Sigmoid colon (tissue), 4 donors: Measurements from ENCODE around the gene SPTLC2.
"Not testable (repeated sequence)": the region's sequence is repeated elsewhere in the genome, so short reads cannot be mapped to it uniquely, and the experiment has no call there.

Experiments used
- CTCF ChIP-seq, 4 experiments: fragments of 450-650 bp in 3 of 4; fragments of 200-600 bp in 1 of 4; IDR thresholded peaks; one replicate each; pipeline ENCODE4 v1.5.1; 2016 to 2019; ENCODE audit warnings: antibody characterized with exemption in 4 of 4, mild to moderate bottlenecking in 3 of 4, moderate library complexity in 2 of 4
- EP300 ChIP-seq, 4 donors: sonication (generic); formaldehyde crosslinking; IDR thresholded peaks; one replicate each; pipeline ENCODE4 v1.6.1; 2017; ENCODE audit warnings: antibody characterized with exemption in 4 of 4
- POLR2A ChIP-seq, 2 donors: fragments of 450-650 bp; IDR thresholded peaks; one replicate each; pipeline ENCODE4 v1.6.1; 2016; ENCODE audit warnings: antibody characterized with exemption in 2 of 2, mild to moderate bottlenecking in 2 of 2, moderate library complexity in 2 of 2
- POLR2AphosphoS5 ChIP-seq, 4 donors: sonication (generic); formaldehyde crosslinking; IDR thresholded peaks; one replicate each; pipeline ENCODE4 v1.6.1; 2017; ENCODE audit warnings: antibody characterized with exemption in 4 of 4

- TF ChIP-seq CTCF, POLR2A, POLR2AphosphoS5, EP300 (IDR thresholded peaks at IDR 0.05): not testable (repeated sequence)
These were observed 27.9 kb downstream of the SPTLC2 start for GRCh38 chr14:77588411-77589025.
